NCI-H345 treated with DMSO at 0.1 percent for 48 hours (cell line): ENCODE results near the gene INSRR.

Experiments used
- DNase-seq: peaks from one replicate; lab custom pipeline; 2025; ENCODE audit not compliant: unreplicated experiment; lab: John Stamatoyannopoulos, UW

INSRR gene

GRCh38 chr1:156852418-156852874 lies 6.5 kb downstream of the INSRR start:
- DNase-seq: peak; percentile 60

DNA sequence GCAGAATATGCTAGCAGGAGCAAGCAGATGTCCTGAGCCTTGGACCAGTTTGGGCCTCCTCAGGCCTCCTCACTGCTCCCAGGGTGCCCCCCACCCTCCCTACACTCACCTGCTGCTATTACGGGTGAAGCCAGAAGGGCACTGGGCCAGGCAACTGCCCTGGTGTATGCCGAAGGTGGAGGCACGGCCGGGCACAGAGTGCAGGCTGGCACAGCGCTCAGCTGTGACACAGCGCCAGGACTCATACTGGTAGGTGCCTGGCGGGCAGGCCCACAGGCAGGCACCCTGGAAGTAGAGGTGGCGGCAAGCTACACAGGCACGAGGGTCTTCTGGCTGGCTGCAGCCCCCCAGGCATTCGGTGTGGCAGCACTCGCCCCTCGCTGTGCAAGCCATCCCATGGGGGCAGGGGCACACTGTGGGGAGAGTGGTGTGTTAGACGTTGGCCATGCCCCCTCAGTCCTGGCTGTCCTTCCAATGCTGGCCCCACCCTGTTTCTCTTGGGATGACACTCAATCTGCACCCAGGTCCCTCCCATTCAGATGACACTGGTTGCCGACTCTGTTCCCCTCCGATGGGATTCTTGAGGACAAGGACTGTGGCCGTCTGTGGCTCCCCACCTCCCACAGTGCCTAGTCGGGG lies 7.0 kb downstream of the INSRR start:
- DNase-seq: no peak

GRCh38 chr1:156849151-156849496 lies 9.8 kb downstream of the INSRR start:
- no peak for DNase-seq

- DNase-seq: no peak
Measured at GRCh38 chr1:156848461-156849150, 10.3 kb downstream of the INSRR start.

DNA sequence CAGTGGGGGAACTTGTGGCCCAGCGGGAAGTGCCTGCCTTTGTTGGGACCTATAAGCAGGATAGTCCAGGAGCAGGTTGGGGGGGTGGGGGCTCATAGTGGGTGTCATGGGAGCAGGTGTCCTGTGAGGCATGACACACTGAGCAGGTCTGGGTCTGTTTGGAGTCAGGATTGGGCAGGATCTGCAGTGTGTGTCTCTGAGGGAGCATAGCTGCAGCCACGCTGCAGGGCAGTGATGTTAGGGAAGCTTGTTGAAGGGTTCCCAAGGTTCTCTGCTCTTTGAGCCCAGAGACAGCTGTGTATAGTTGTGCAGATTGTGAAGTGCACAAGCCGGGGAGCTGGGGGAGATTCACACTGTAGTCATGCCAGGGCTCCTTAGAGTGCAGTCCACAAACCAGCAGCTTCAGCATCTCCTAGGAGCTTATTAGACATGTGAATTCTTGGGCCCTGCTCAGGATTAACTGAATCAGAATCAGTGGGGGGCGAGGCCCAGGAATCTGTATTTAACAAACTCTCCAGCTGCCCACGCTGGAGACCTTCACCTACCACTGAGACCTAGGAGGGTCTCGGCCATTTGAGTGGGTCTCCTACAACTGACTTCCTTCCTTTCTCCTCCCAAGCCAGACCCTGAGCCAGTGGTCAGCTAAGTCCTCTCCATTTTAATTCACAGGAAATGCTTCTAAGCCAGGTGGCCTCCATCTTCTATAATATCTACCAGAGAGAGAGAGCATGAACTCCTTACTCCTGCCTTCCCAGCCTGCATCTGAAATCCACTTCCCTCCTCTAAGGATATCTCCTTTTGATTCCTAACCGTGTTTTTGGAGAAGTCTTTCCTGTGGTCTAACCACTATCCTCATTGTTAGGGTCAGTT lies 11.1 kb downstream of the INSRR start:
- DNase-seq: no peak

- no peak for DNase-seq
Measured at GRCh38 chr1:156846643-156847042, 12.3 kb downstream of the INSRR start.

- DNase-seq: no peak
Measured at GRCh38 chr1:156845953-156846545, 12.9 kb downstream of the INSRR start.

DNA sequence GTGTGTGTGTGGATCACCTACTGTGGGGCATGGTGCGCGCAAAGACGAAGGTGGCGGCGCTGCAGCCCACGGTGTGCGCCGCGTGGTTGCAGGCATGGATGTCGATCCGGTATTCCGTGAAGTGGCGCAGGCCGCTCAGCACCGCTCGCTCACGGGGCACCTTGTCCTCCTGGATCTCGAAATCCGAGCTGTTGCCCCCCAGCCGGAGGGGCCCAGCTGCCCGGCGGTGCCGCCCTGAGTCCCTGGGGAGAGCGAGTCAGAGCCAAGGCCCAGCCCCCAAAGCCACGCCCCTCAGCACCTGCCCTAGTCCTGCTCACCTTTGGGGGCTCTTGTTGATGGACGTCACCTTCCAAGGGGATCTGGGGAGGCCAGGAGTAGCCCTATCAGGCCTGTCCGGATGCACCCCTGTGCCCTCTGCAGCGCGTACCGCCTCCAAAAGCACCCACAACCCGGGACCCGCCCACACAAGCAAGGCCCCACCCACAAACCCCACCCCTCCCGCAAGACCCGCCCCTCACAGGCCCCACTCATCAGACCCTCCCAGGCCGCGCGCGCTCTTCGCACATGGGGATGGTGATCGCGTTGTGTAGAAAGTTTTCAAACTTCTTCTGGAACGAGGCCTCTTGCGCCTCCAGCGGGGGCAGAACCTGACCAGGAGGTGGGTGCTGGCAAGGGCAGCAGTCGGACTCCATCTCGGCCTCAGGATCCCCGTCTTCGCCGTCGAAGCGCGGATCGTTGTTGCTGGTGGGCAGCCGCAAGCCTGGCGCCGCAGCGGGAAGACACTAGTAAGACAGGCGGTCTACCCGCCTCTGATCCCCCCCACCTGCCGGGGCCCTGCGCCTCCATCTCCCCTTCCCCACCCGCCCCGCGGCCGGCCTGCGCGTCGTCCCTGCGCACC lies 13.6 kb downstream of the INSRR start:
- no peak for DNase-seq

GRCh38 chr1:156844638-156845037 lies 14.3 kb downstream of the INSRR start:
- DNase-seq: no peak

- no peak for DNase-seq
Measured at GRCh38 chr1:156844102-156844501, 14.8 kb downstream of the INSRR start.

DNA sequence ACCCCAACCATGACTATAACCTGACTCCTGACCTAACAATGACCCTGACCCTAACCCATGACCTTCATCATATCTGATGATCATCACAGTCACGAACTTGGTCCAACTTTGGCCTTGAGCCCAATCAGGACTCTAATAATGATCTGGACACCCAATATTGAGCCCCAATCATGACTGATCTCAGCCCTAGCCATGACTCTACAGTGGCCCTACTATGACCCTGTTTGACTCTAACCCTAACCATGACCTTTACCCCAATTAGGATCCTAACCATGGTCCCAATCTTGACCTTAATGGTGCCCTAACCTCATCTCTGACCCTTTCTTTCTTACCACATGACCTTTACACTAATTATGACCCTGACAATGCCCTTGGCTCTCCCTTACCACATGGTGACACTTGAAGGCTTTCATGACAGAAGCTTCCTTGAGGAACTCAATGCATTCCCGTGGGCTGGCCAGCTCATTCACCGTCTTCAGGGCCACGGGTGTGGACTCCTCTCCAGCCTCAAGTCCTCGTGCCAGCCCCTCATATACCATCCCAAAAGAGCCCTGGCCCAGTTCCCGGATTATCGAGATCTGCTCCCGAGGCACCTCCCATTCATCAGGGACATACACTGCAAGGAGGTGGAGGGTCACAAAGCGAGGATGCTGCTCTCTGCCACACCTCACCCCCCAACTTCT lies 16.2 kb downstream of the INSRR start:
- DNase-seq: no peak

GRCh38 chr1:156841295-156841855 lies 17.5 kb downstream of the INSRR start:
- DNase-seq: no peak

GRCh38 chr1:156840898-156841279 lies 18.0 kb downstream of the INSRR start:
- no peak for DNase-seq

DNA sequence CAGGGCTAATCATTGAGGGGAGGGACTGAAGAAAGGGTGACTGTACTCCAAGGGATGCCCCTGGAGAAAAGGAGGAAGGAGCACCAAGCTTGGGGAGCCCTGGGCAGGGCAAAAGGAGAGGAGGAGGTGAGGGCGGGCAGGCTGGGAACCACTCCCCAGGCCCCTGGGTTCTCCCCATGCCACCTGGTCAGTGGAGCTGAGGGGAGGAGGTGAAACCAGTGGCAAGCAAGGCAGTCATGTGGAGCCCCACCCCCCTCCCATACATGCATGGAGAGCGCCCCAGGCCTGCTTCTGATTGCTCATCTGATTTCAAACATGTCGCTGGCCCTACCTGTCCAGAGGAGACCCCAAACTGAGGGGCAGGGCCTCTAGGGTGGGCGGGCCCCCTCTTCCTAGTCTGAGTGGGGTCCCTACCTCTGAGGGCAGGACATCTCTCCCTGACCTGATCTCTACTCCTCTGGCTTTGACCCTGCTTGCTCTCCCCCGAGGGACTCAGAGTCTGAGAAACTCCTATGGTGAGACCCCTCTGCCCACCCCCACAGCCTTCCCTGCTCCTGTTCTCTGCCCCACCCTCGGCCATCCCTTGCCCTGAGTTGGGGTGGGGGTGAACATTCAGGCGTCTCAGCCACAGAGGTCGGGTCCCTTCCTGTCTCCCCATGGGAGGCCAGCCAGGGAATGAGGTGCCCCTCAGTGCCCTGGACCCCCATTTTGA lies 18.6 kb downstream of the INSRR start:
- no peak for DNase-seq

- no peak for DNase-seq
Measured at GRCh38 chr1:156839426-156840109, 19.3 kb downstream of the INSRR start.

DNA sequence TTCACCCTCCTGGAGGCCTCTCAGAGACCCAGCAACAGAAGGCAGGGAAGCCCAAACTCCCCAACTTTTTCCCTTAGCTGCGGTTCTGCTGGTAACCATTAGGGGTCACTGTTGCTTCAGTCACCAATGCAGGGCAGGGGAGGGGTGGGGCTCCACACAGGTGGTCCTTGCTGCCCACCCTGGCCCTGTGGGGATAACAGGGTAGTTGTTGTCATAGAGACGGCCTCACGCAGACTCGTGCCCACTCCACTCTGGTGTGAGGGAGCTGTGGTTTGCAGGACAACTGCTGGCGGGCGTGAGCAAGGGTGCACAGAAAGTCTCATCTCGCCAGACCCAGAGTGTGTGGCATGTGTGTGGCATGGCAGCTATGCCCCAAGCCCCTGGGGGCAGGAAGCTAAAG lies 19.9 kb downstream of the INSRR start:
- no peak for DNase-seq

DNA sequence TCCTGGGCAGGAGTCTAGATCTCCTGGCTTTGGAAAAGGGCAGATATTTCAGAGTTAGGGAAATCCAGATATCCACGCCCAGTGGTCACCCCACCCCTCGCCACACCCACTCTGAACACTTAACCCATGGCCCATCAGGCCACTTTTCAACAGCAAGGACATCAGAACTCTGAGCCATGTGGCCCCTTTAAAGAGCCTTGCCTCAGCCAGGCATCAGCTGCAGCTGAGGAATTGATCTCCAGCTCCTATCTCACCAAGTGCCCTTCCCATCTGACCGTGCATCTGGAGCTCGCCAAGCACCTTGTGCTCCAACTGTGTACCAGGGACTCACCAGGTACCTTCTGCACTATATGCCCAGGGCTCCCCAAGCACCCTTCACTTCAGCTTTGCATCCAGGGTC lies 22.0 kb downstream of the INSRR start:
- no peak for DNase-seq

GRCh38 chr1:156836041-156836654 lies 22.8 kb downstream of the INSRR start:
- DNase-seq: no peak
